Caco-2 (cell line): ENCODE data around the gene HRH2. TPM values are rescaled to one million over a fixed set of nuclear protein-coding genes. Genes with fewer than 3 reads are reported as not detected.

Experiments
- BruUV-seq: library from RNA; stranded (reverse); fragments of 400-500 nt; replicated peaks from 2 replicates; lab custom pipeline; 2021; lab: Mats Ljungman, UMichigan
- CTCF ChIA-PET: fragments of 300-600 bp; sonication (Branson Sonifier 250); formaldehyde crosslinking; loops from one replicate; lab custom pipeline; 2022; ENCODE audit warnings: antibody characterized with exemption; lab: Charles Lee
- POLR2A ChIA-PET: fragments of 300-600 bp; sonication (Branson Sonifier 250); formaldehyde crosslinking; loops from one replicate; lab custom pipeline; 2022; ENCODE audit warnings: antibody characterized with exemption; lab: Charles Lee
- DNase-seq, 2 experiments: peaks; one replicate each; pipeline versions ENCODE4 v3.0.0 to v3.0.0-alpha.2; 2020 to 2022
- H3K27me3 ChIP-seq: replicated peaks from 2 replicates; pipeline ENCODE4 v1.6.0; 2011; ENCODE audit warnings: low read length; ENCODE audit not compliant: control insufficient read depth, insufficient read depth
- H3K36me3 ChIP-seq: 2 replicates; pipeline ENCODE4 v1.5.1; 2011; ENCODE audit warnings: low read length; ENCODE audit not compliant: control insufficient read depth, insufficient read depth
- H3K4me1 ChIP-seq: fragments of 250-450 bp; sonication (Bioruptor Pico); 2 replicates; pipeline ENCODE4 v1.5.1; 2020; ENCODE audit warnings: mild to moderate bottlenecking
- H3K4me3 ChIP-seq: 2 replicates; pipeline ENCODE4 v1.5.1; 2011; ENCODE audit warnings: low read depth, mild to moderate bottlenecking, control low read depth, low read length
- H3K9me3 ChIP-seq: fragments of 250-450 bp; sonication (Bioruptor Pico); 2 replicates; pipeline ENCODE4 v1.5.1; 2020; ENCODE audit warnings: mild to moderate bottlenecking, moderate library complexity
- H3K27ac Mint-ChIP-seq: one replicate; pipeline ENCODE4 v1.8.0; 2022; ENCODE audit warnings: mixed read lengths; ENCODE audit not compliant: unreplicated experiment
- H3K27me3 Mint-ChIP-seq: one replicate; pipeline ENCODE4 v1.8.0; 2022; ENCODE audit warnings: mixed read lengths; ENCODE audit not compliant: insufficient read depth, unreplicated experiment
- H3K36me3 Mint-ChIP-seq: one replicate; pipeline ENCODE4 v1.8.0; 2022; ENCODE audit warnings: mild to moderate bottlenecking, mixed read lengths; ENCODE audit not compliant: insufficient read depth, unreplicated experiment
- H3K4me1 Mint-ChIP-seq: one replicate; pipeline ENCODE4 v1.8.0; 2022; ENCODE audit warnings: low read depth, mixed read lengths; ENCODE audit not compliant: unreplicated experiment
- H3K4me3 Mint-ChIP-seq: one replicate; pipeline ENCODE4 v1.8.0; 2022; ENCODE audit warnings: mild to moderate bottlenecking, moderate library complexity, mixed read lengths; ENCODE audit not compliant: unreplicated experiment
- H3K9me3 Mint-ChIP-seq: one replicate; pipeline ENCODE4 v1.8.0; 2022; ENCODE audit warnings: mixed read lengths; ENCODE audit not compliant: unreplicated experiment
- intact Hi-C: fragments of 100-400 bp; cut with micrococcal nuclease; formaldehyde crosslinking; loops from one replicate; pipeline ENCODE4 v1.10.0; 2022; ENCODE audit not compliant: unreplicated experiment
- total RNA-seq: library from RNA; stranded (reverse); gene quantifications from 2 replicates; pipeline ENCODE4 v1.2.3, GENCODE V29; 2022
- TF ChIP-seq, protein P1 (sequence below), 2 experiments: fragments of 200-600 bp in 1 of 2; IDR thresholded peaks; 1 replicate in 1 of 2; 2 replicates in 1 of 2; pipeline versions ENCODE4 v1.5.1 to v1.8.0; 2011 to 2022; ENCODE audit warnings: antibody characterized with exemption in 1 of 2, control low read depth in 1 of 2, inconsistent platforms in 1 of 2, low read depth in 1 of 2, low read length in 1 of 2, mild to moderate bottlenecking in 1 of 2, moderate library complexity in 1 of 2; ENCODE audit not compliant: insufficient read depth in 1 of 2, severe bottlenecking in 1 of 2, unreplicated experiment in 1 of 2

Gene HRH2
- total RNA-seq, 1 experiment from 2014 or later, result not detected

DNA sequence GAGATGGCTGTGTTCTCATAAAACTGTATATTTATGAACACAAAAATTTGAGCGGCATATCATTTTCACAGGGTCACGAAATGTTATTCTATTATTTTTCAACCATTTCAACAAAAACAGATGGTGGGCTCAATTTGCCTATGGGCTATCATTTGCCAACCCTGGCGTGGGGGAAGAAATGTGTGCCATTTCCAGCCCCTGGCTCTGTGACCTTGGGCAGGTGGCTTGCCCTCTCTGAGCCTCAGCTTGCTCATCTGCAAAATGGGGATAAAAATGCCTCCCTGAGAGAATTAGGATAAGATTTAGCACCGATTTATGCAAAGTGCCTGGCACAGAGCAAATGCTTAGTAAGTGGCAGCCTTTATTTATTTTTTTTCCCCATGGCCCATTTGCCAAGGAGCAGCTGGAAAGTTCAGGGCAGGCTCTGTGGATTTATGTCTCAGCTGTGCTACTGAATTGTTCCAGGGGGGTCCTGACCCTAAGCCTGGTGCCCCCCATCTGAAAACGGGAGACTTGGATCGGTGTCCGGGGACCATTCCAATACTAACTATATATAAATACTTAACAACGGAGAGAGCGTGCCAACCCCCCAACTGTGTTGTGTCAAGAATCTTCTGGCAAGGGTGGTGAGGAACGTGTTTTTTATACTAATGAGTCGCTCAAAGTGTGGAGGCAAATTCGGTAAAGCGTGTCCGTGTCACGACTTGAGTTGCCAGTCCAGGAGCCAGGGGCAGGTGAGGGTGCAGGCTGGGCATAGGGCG is 34.5 kb downstream of the HRH2 start:
- Histone ChIP-seq H3K36me3 (no peaks in the 10 kb centered on the region), H3K27me3 (no peaks in the 10 kb centered on the region), H3K9me3 (no peaks in the 10 kb centered on the region), H3K4me1 (0 out of 2 replicates have a peak, but pooled peaks cover 4% of the 10 kb centered on the region), H3K4me3 (no peak overlapping the region)
- Mint-ChIP-seq H3K27me3 (peaks cover 5% of the 10 kb centered on the region), H3K4me3 (no peak overlapping the region), H3K36me3 (no peaks in the 10 kb centered on the region), H3K4me1 (no peaks in the 10 kb centered on the region), H3K9me3 (no peaks in the 10 kb centered on the region), H3K27ac (no peak overlapping the region)
- intact Hi-C loops, result no loop called here
- TF ChIP-seq, protein P1, sequence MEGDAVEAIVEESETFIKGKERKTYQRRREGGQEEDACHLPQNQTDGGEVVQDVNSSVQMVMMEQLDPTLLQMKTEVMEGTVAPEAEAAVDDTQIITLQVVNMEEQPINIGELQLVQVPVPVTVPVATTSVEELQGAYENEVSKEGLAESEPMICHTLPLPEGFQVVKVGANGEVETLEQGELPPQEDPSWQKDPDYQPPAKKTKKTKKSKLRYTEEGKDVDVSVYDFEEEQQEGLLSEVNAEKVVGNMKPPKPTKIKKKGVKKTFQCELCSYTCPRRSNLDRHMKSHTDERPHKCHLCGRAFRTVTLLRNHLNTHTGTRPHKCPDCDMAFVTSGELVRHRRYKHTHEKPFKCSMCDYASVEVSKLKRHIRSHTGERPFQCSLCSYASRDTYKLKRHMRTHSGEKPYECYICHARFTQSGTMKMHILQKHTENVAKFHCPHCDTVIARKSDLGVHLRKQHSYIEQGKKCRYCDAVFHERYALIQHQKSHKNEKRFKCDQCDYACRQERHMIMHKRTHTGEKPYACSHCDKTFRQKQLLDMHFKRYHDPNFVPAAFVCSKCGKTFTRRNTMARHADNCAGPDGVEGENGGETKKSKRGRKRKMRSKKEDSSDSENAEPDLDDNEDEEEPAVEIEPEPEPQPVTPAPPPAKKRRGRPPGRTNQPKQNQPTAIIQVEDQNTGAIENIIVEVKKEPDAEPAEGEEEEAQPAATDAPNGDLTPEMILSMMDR (IDR thresholded peaks at IDR 0.05; ENCODE audit: insufficient read depth in 1 of 2, low read depth in 1 of 2, low read length in 1 of 2, severe bottlenecking in 1 of 2, unreplicated experiment in 1 of 2), result no peak
- ChIA-PET CTCF (no interaction called here), POLR2A (no interaction called here)
- DNase-seq, result no peak
- no TSS peak for BruUV-seq

DNA sequence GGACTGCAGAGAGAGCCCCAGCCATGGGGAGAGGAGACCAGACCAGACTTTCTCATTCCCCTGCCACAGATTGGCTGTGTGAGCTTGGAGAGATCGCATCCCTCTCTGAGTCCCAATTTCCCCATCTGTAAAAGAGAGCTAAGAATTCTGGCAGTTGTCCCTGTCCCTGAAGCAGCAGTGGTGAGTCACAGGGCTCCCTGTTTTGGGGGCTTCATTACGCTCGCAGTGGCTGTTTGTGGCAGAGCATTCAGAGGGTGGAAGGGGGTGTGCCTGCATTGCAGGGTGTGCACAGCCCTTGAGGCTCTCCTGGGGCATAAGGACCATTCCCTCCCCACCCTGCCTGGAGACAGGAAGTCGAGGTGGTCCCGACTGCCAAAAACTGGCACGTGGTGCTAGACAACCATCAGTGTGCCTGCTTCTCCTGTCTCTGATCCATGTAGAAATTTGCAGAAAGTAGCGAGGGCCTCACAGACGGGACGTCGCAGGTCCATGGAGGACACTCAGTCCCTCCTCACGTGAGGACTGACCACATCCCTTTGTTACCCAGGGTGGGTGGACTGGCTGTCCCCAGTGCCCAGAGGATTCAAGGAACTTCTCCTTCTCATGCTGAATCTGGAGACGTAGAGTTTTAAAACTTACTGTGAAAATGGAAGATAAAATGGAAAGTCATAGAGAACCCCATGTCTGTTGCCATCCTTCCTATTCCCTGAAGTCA is 35.3 kb downstream of the HRH2 start:
- no TSS peak for BruUV-seq
- Histone ChIP-seq H3K27me3 (no peaks in the 10 kb centered on the region), H3K36me3 (no peaks in the 10 kb centered on the region), H3K4me3 (no peak overlapping the region), H3K9me3 (no peaks in the 10 kb centered on the region), H3K4me1 (0 out of 2 replicates have a peak, but pooled peaks cover 4% of the 10 kb centered on the region)
- POLR2A ChIA-PET, result no interaction called here
- DNase-seq, result no peak
- CTCF ChIA-PET, result no interaction called here
- Mint-ChIP-seq H3K4me1 (no peaks in the 10 kb centered on the region), H3K9me3 (no peaks in the 10 kb centered on the region), H3K27ac (no peak overlapping the region), H3K4me3 (no peak overlapping the region), H3K36me3 (no peaks in the 10 kb centered on the region), H3K27me3 (peaks cover 3% of the 10 kb centered on the region)
- TF ChIP-seq, protein P1 (IDR thresholded peaks at IDR 0.05; ENCODE audit: insufficient read depth in 1 of 2, low read depth in 1 of 2, low read length in 1 of 2, severe bottlenecking in 1 of 2, unreplicated experiment in 1 of 2), result no peak
- intact Hi-C loops, result no loop called here

DNA sequence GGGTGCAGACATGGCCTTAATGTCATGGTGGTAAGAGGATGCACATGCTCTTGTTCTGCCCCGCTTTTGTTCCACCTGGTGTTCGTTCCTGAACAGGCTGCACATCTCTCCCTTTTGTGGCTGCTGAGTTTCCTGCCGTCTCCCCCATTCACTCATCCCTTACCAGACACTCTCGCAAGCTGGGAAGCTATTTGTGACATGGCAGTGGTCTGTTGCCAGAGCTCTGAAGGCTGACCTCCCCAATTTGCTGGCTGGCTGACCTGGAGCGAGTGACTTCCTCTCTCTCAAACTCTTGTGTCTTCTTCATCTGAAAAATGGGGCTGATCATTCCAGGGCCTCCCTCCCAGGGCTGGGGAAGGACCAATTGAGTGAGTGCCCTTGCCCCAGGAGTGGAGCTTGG is 35.9 kb downstream of the HRH2 start:
- ChIA-PET CTCF (no interaction called here), POLR2A (no interaction called here)
- no peak for DNase-seq
- Histone ChIP-seq H3K4me1 (0 out of 2 replicates have a peak, but pooled peaks cover 4% of the 10 kb centered on the region), H3K4me3 (no peak overlapping the region), H3K36me3 (no peaks in the 10 kb centered on the region), H3K27me3 (no peaks in the 10 kb centered on the region), H3K9me3 (no peaks in the 10 kb centered on the region)
- intact Hi-C loops, result no loop called here
- no peaks in the 10 kb centered on the region for H3K9me3 Mint-ChIP-seq
- H3K27ac Mint-ChIP-seq, result no peak overlapping the region
- H3K4me1 Mint-ChIP-seq, result no peaks in the 10 kb centered on the region
- BruUV-seq, result no TSS peak
- peaks cover 3% of the 10 kb centered on the region for H3K27me3 Mint-ChIP-seq
- TF ChIP-seq, protein P1 (IDR thresholded peaks at IDR 0.05; ENCODE audit: insufficient read depth in 1 of 2, low read depth in 1 of 2, low read length in 1 of 2, severe bottlenecking in 1 of 2, unreplicated experiment in 1 of 2), result no peak
- H3K4me3 Mint-ChIP-seq, result no peak overlapping the region
- no peaks in the 10 kb centered on the region for H3K36me3 Mint-ChIP-seq
